ENCODE data around the gene CCT7. TPM values are rescaled to one million over a fixed set of nuclear protein-coding genes. Genes with fewer than 3 reads are reported as not detected.
A peak's percentile ranks its signal among the peaks of the same experiment; 100 is the strongest.
"Not testable (repeated sequence)": the region's sequence is repeated elsewhere in the genome, so short reads cannot be mapped to it uniquely, and the experiment has no call there.

CCT7 gene
- total RNA-seq = 188 TPM

- Histone ChIP-seq H3K27ac (peak within 1 kb of the TSS; percentile 95), H3K4me3 (peak within 1 kb of the TSS; percentile 73 to 83), H3K36me3 (peaks cover 0 to 4% of the 10 kb centered on the region in 2 donors), H3K27me3 (no peaks in the 10 kb centered on the region), H3K4me1 (peaks cover 49% of the 10 kb centered on the region), H3K9me3 (no peaks in the 10 kb centered on the region)
- TF ChIP-seq POLR2AphosphoS5 (IDR thresholded peaks at IDR 0.05; ENCODE audit: insufficient read depth in 1 of 2, low read depth in 1 of 2) (peak; percentile 95), POLR2A (IDR thresholded peaks at IDR 0.05) (peak in 1 of 2 donors; percentile 61), CTCF (IDR thresholded peaks at IDR 0.05) (no peak)
- peak in 1 of 2 donors; percentile 93 for DNase-seq (ENCODE audit: extremely low spot score in 2 of 2)
- intact Hi-C loops (cut with DNase I) = no loop called here
Observed at GRCh38 chr2:73233932-73234832, at the start of gene CCT7. CCT7 (plus strand) TSS chr2:73234308; CDS start chr2:73234379, 71 bp downstream.

- Histone ChIP-seq H3K9me3 (no peaks in the 10 kb centered on the region), H3K27me3 (no peaks in the 10 kb centered on the region), H3K4me1 (no peaks in the 10 kb centered on the region), H3K36me3 (no peaks in the 10 kb centered on the region), H3K27ac (no peak overlapping the region), H3K4me3 (no peak overlapping the region)
- intact Hi-C loops (cut with DNase I) = no loop called here
- no peak for DNase-seq (ENCODE audit: extremely low spot score in 2 of 2)
- TF ChIP-seq POLR2AphosphoS5 (IDR thresholded peaks at IDR 0.05; ENCODE audit: insufficient read depth in 1 of 2, low read depth in 1 of 2) (no peak), POLR2A (IDR thresholded peaks at IDR 0.05) (no peak), CTCF (IDR thresholded peaks at IDR 0.05) (no peak)
Observed at GRCh38 chr2:73185965-73186364, 48.1 kb upstream of the CCT7 start.

GRCh38 chr2:73187549-73187948 is 46.6 kb upstream of the CCT7 start:
- H3K27me3 ChIP-seq = no peaks in the 10 kb centered on the region
- intact Hi-C loops (cut with DNase I) = no loop called here
- no peaks in the 10 kb centered on the region for H3K36me3 ChIP-seq
- no peak overlapping the region for H3K27ac ChIP-seq
- TF ChIP-seq CTCF (IDR thresholded peaks at IDR 0.05) = no peak
- no peak for TF ChIP-seq POLR2A (IDR thresholded peaks at IDR 0.05)
- TF ChIP-seq POLR2AphosphoS5 (IDR thresholded peaks at IDR 0.05; ENCODE audit: insufficient read depth in 1 of 2, low read depth in 1 of 2) = no peak
- H3K9me3 ChIP-seq = no peaks in the 10 kb centered on the region
- DNase-seq (ENCODE audit: extremely low spot score in 2 of 2) = no peak
- H3K4me3 ChIP-seq = no peak overlapping the region
- no peaks in the 10 kb centered on the region for H3K4me1 ChIP-seq

GRCh38 chr2:73197579-73197978 is 36.5 kb upstream of the CCT7 start:
- H3K36me3 ChIP-seq = no peaks in the 10 kb centered on the region
- DNase-seq (ENCODE audit: extremely low spot score in 2 of 2) = no peak
- peaks cover 6% of the 10 kb centered on the region for H3K4me1 ChIP-seq
- peaks cover 7% of the 10 kb centered on the region for H3K27me3 ChIP-seq
- no peak overlapping the region for H3K4me3 ChIP-seq
- H3K9me3 ChIP-seq = no peaks in the 10 kb centered on the region
- intact Hi-C loops (cut with DNase I) = no loop called here
- TF ChIP-seq POLR2AphosphoS5 (IDR thresholded peaks at IDR 0.05; ENCODE audit: insufficient read depth in 1 of 2, low read depth in 1 of 2) = no peak
- no peak for TF ChIP-seq POLR2A (IDR thresholded peaks at IDR 0.05)
- no peak for TF ChIP-seq CTCF (IDR thresholded peaks at IDR 0.05)
- no peak overlapping the region for H3K27ac ChIP-seq

- H3K27me3 ChIP-seq = peaks cover 14% of the 10 kb centered on the region
Observed at GRCh38 chr2:73200281-73200680, 33.8 kb upstream of the CCT7 start.

More at GRCh38 chr2:73200281-73200680, 33.8 kb upstream of the CCT7 start:
- H3K4me3 ChIP-seq; H3K9me3 ChIP-seq; H3K27ac ChIP-seq; H3K36me3 ChIP-seq; DNase-seq (ENCODE audit: extremely low spot score in 2 of 2); intact Hi-C loops (cut with DNase I): not testable (repeated sequence)
- H3K4me1 ChIP-seq = peaks cover 14% of the 10 kb centered on the region
